Nephron (organoid): ENCODE measurements around the gene PA2G4.

Source experiments
- H3K27ac Mint-ChIP-seq, 3 experiments: 2 replicates each; pipeline ENCODE4 v1.8.0; 2020; ENCODE audit warnings: mixed read lengths in 3 of 3, mild to moderate bottlenecking in 2 of 3, moderate library complexity in 1 of 3
- H3K27me3 Mint-ChIP-seq: 2 replicates; pipeline ENCODE4 v1.8.0; 2021; ENCODE audit warnings: low read depth, mild to moderate bottlenecking, moderate library complexity, mixed read lengths
- H3K36me3 Mint-ChIP-seq: 2 replicates; pipeline ENCODE4 v1.8.0; 2020; ENCODE audit warnings: low read depth, mixed read lengths
- H3K4me1 Mint-ChIP-seq: 2 replicates; pipeline ENCODE4 v1.8.0; 2020; ENCODE audit warnings: mixed read lengths
- H3K4me3 Mint-ChIP-seq, 3 experiments: 2 replicates each; pipeline ENCODE4 v1.8.0; 2020; ENCODE audit warnings: mild to moderate bottlenecking in 3 of 3, mixed read lengths in 3 of 3, moderate library complexity in 2 of 3
- H3K9me3 Mint-ChIP-seq: 2 replicates; pipeline ENCODE4 v1.8.0; 2020; ENCODE audit warnings: mixed read lengths
- CTCF ChIP-seq, 3 experiments: fragments of 200-600 bp; sonication (generic); IDR thresholded peaks; one replicate each; pipeline ENCODE4 v1.5.0; 2021; ENCODE audit warnings: antibody characterized with exemption in 3 of 3; ENCODE audit not compliant: unreplicated experiment in 3 of 3

Gene PA2G4

GRCh38 chr12:56150563-56150962 is 46.2 kb downstream of the PA2G4 start:
- H3K4me1 Mint-ChIP-seq, result peaks cover 62% of the 10 kb centered on the region
- H3K27ac Mint-ChIP-seq, result peak overlapping the region; percentile 67 to 87 (median 76)
- TF ChIP-seq CTCF (IDR thresholded peaks at IDR 0.05; ENCODE audit: unreplicated experiment in 3 of 3), result no peak
- H3K9me3 Mint-ChIP-seq, result no peaks in the 10 kb centered on the region
- no peaks in the 10 kb centered on the region for H3K27me3 Mint-ChIP-seq
- peaks cover 10% of the 10 kb centered on the region for H3K36me3 Mint-ChIP-seq
- peak overlapping the region; percentile 73 to 99 (median 97) for H3K4me3 Mint-ChIP-seq

- no peaks in the 10 kb centered on the region for H3K27me3 Mint-ChIP-seq
- peak; percentile 32 to 33 (median 33) for TF ChIP-seq CTCF (IDR thresholded peaks at IDR 0.05; ENCODE audit: unreplicated experiment in 3 of 3)
- peak overlapping the region; percentile 87 to 97 (median 93) for H3K27ac Mint-ChIP-seq
- H3K4me1 Mint-ChIP-seq, result peaks cover 57% of the 10 kb centered on the region
- peaks cover 13% of the 10 kb centered on the region for H3K36me3 Mint-ChIP-seq
- peak overlapping the region; percentile 97 to 100 (median 99) for H3K4me3 Mint-ChIP-seq
- H3K9me3 Mint-ChIP-seq, result no peaks in the 10 kb centered on the region
These were observed 47.3 kb downstream of the PA2G4 start for GRCh38 chr12:56151672-56152131.

- Mint-ChIP-seq H3K27me3 (no peaks in the 10 kb centered on the region), H3K4me1 (peaks cover 55% of the 10 kb centered on the region), H3K4me3 (peak within 1 kb of the TSS; percentile 97 to 100 (median 99)), H3K36me3 (peaks cover 13% of the 10 kb centered on the region), H3K9me3 (no peaks in the 10 kb centered on the region), H3K27ac (peak within 1 kb of the TSS; percentile 87 to 97 (median 93))
- TF ChIP-seq CTCF (IDR thresholded peaks at IDR 0.05; ENCODE audit: unreplicated experiment in 3 of 3), result no peak
These were observed 47.9 kb downstream of the PA2G4 start, which contains the start of gene MYL6B for GRCh38 chr12:56152132-56152755. Gene MYL6B (plus strand): TSS chr12:56152587. CDS start chr12:56153919, 1,332 bp downstream.

- Mint-ChIP-seq H3K36me3 (peaks cover 13% of the 10 kb centered on the region), H3K4me1 (peaks cover 59% of the 10 kb centered on the region), H3K27ac (peak overlapping the region; percentile 87 to 97 (median 93)), H3K27me3 (no peaks in the 10 kb centered on the region), H3K4me3 (peak overlapping the region; percentile 97 to 100 (median 99)), H3K9me3 (no peaks in the 10 kb centered on the region)
- no peak for TF ChIP-seq CTCF (IDR thresholded peaks at IDR 0.05; ENCODE audit: unreplicated experiment in 3 of 3)
These were observed 48.7 kb downstream of the PA2G4 start for GRCh38 chr12:56152756-56153677.

GRCh38 chr12:56153678-56154065 is 49.3 kb downstream of the PA2G4 start:
- Mint-ChIP-seq H3K27ac (peak overlapping the region; percentile 87 to 97 (median 93)), H3K4me1 (peaks cover 59% of the 10 kb centered on the region), H3K9me3 (no peaks in the 10 kb centered on the region), H3K27me3 (no peaks in the 10 kb centered on the region), H3K4me3 (peak overlapping the region; percentile 97 to 100 (median 99)), H3K36me3 (peaks cover 13% of the 10 kb centered on the region)
- no peak for TF ChIP-seq CTCF (IDR thresholded peaks at IDR 0.05; ENCODE audit: unreplicated experiment in 3 of 3)
